Activated naive CD8-positive, alpha-beta T cell treated with anti-CD3 and anti-CD28 coated beads, Interleukin-2, amount 10 ng/mL, durations not matched to agents 7 days and 5 days (primary cell): ENCODE data around the gene EHBP1. TPM values are rescaled to one million over a fixed set of nuclear protein-coding genes. Genes with fewer than 3 reads are reported as not detected.

Experiments used
- ATAC-seq: fragments of 150-1000 bp; cut with Tn5 transposase; one replicate; pipeline ENCODE4 v1.10.0; 2021; ENCODE audit warnings: low read depth, moderate library complexity
- POLR2A ChIA-PET: fragments of 350-600 bp; sonication (Branson Sonifier 250); formaldehyde crosslinking; loops from one replicate; lab custom pipeline; 2021; ENCODE audit warnings: antibody characterized with exemption; lab: Charles Lee
- DNase-seq: peaks from one replicate; pipeline ENCODE4 v3.0.0; 2021
- H3K27ac Mint-ChIP-seq: one replicate; pipeline ENCODE4 v1.8.0; 2022; ENCODE audit warnings: mild to moderate bottlenecking, mixed read lengths
- H3K27me3 Mint-ChIP-seq: one replicate; pipeline ENCODE4 v1.8.0; 2022; ENCODE audit warnings: mild to moderate bottlenecking, moderate library complexity, mixed read lengths
- H3K36me3 Mint-ChIP-seq: one replicate; pipeline ENCODE4 v1.8.0; 2021; ENCODE audit warnings: mild to moderate bottlenecking, mixed read lengths
- H3K4me1 Mint-ChIP-seq: one replicate; pipeline ENCODE4 v1.8.0; 2021; ENCODE audit warnings: mixed read lengths
- H3K4me3 Mint-ChIP-seq: one replicate; pipeline ENCODE4 v1.8.0; 2022; ENCODE audit warnings: mild to moderate bottlenecking, moderate library complexity, mixed read lengths
- H3K9me3 Mint-ChIP-seq: one replicate; pipeline ENCODE4 v1.8.0; 2021; ENCODE audit warnings: mixed read lengths
- total RNA-seq, 2 experiments: library from RNA; stranded (reverse); gene quantifications; one replicate each; pipeline ENCODE4 v1.2.3, GENCODE V29; 2021

EHBP1 gene
- total RNA-seq, 2 experiments from 2014 or later = 25.2 to 27.2 TPM

GRCh38 chr2:62884086-62884485 is 178.6 kb downstream of the EHBP1 start:
- Mint-ChIP-seq H3K4me3 (no peak overlapping the region), H3K9me3 (peaks cover 3% of the 10 kb centered on the region)

GRCh38 chr2:62884514-62884913 is 179.0 kb downstream of the EHBP1 start:
- DNase-seq = no peak
- no peaks in the 10 kb centered on the region for H3K4me1 Mint-ChIP-seq
- H3K36me3 Mint-ChIP-seq = peaks cover 6% of the 10 kb centered on the region
- no peaks in the 10 kb centered on the region for H3K27me3 Mint-ChIP-seq
- ATAC-seq = no peak
- POLR2A ChIA-PET = no interaction called here
- no peak overlapping the region for H3K27ac Mint-ChIP-seq
- peaks cover 1% of the 10 kb centered on the region for H3K9me3 Mint-ChIP-seq
- H3K4me3 Mint-ChIP-seq = no peak overlapping the region

More at GRCh38 chr2:62884086-62884485, 178.6 kb downstream of the EHBP1 start:
- DNase-seq (no peak), ATAC-seq (no peak)
- Mint-ChIP-seq H3K4me1 (no peaks in the 10 kb centered on the region), H3K36me3 (peaks cover 7% of the 10 kb centered on the region), H3K27ac (no peak overlapping the region), H3K27me3 (no peaks in the 10 kb centered on the region)
- POLR2A ChIA-PET = no interaction called here

GRCh38 chr2:62894966-62895631 is 189.6 kb downstream of the EHBP1 start:
- no peak for ATAC-seq
- H3K36me3 Mint-ChIP-seq = no peaks in the 10 kb centered on the region
- DNase-seq = no peak
- no peak overlapping the region for H3K4me3 Mint-ChIP-seq
- no peaks in the 10 kb centered on the region for H3K9me3 Mint-ChIP-seq
- H3K27me3 Mint-ChIP-seq = no peaks in the 10 kb centered on the region
- POLR2A ChIA-PET = no interaction called here
- no peak overlapping the region for H3K27ac Mint-ChIP-seq
- no peaks in the 10 kb centered on the region for H3K4me1 Mint-ChIP-seq

- DNase-seq (no peak), ATAC-seq (no peak)
- H3K36me3 Mint-ChIP-seq = no peaks in the 10 kb centered on the region
- H3K9me3 Mint-ChIP-seq = no peaks in the 10 kb centered on the region
- H3K4me3 Mint-ChIP-seq = no peak overlapping the region
- H3K27me3 Mint-ChIP-seq = no peaks in the 10 kb centered on the region
- no peak overlapping the region for H3K27ac Mint-ChIP-seq
- POLR2A ChIA-PET = no interaction called here
- H3K4me1 Mint-ChIP-seq = no peaks in the 10 kb centered on the region
Observed at GRCh38 chr2:62895632-62896009, 190.1 kb downstream of the EHBP1 start.

- POLR2A ChIA-PET = no interaction called here
- H3K4me1 Mint-ChIP-seq = no peaks in the 10 kb centered on the region
- no peak overlapping the region for H3K27ac Mint-ChIP-seq
- no peak overlapping the region for H3K4me3 Mint-ChIP-seq
- DNase-seq = no peak
- ATAC-seq = no peak
- no peaks in the 10 kb centered on the region for H3K9me3 Mint-ChIP-seq
- H3K27me3 Mint-ChIP-seq = no peaks in the 10 kb centered on the region
- H3K36me3 Mint-ChIP-seq = no peaks in the 10 kb centered on the region
Observed at GRCh38 chr2:62897187-62897827, 191.8 kb downstream of the EHBP1 start.

GRCh38 chr2:62904344-62904743 is 198.8 kb downstream of the EHBP1 start:
- Mint-ChIP-seq H3K9me3 (no peaks in the 10 kb centered on the region), H3K27ac (no peak overlapping the region), H3K27me3 (no peaks in the 10 kb centered on the region), H3K4me1 (no peaks in the 10 kb centered on the region), H3K4me3 (no peak overlapping the region), H3K36me3 (no peaks in the 10 kb centered on the region)
- POLR2A ChIA-PET = no interaction called here
- DNase-seq (no peak), ATAC-seq (no peak)

- POLR2A ChIA-PET = no interaction called here
- no peaks in the 10 kb centered on the region for H3K36me3 Mint-ChIP-seq
- no peak overlapping the region for H3K4me3 Mint-ChIP-seq
- H3K9me3 Mint-ChIP-seq = no peaks in the 10 kb centered on the region
- H3K27ac Mint-ChIP-seq = no peak overlapping the region
- ATAC-seq (no peak), DNase-seq (no peak)
- no peaks in the 10 kb centered on the region for H3K27me3 Mint-ChIP-seq
- no peaks in the 10 kb centered on the region for H3K4me1 Mint-ChIP-seq
Observed at GRCh38 chr2:62908145-62908544, 202.6 kb downstream of the EHBP1 start.

GRCh38 chr2:62913311-62913710 is 207.8 kb downstream of the EHBP1 start:
- POLR2A ChIA-PET = no interaction called here
- no peak for ATAC-seq
- no peaks in the 10 kb centered on the region for H3K4me1 Mint-ChIP-seq
- no peaks in the 10 kb centered on the region for H3K9me3 Mint-ChIP-seq
- no peaks in the 10 kb centered on the region for H3K27me3 Mint-ChIP-seq
- DNase-seq = no peak
- no peak overlapping the region for H3K27ac Mint-ChIP-seq
- peaks cover 1% of the 10 kb centered on the region for H3K36me3 Mint-ChIP-seq
- H3K4me3 Mint-ChIP-seq = no peak overlapping the region

GRCh38 chr2:62919041-62919440 is 213.5 kb downstream of the EHBP1 start:
- ATAC-seq = no peak
- Mint-ChIP-seq H3K27ac (no peak overlapping the region), H3K27me3 (no peaks in the 10 kb centered on the region), H3K9me3 (peaks cover 10% of the 10 kb centered on the region), H3K4me3 (no peak overlapping the region), H3K36me3 (peaks cover 24% of the 10 kb centered on the region), H3K4me1 (no peaks in the 10 kb centered on the region)
- DNase-seq = no peak
- POLR2A ChIA-PET = no interaction called here

- no peak for DNase-seq
- no peak overlapping the region for H3K4me3 Mint-ChIP-seq
- ATAC-seq = no peak
- H3K27ac Mint-ChIP-seq = no peak overlapping the region
- no peaks in the 10 kb centered on the region for H3K27me3 Mint-ChIP-seq
- peaks cover 24% of the 10 kb centered on the region for H3K36me3 Mint-ChIP-seq
- no peaks in the 10 kb centered on the region for H3K4me1 Mint-ChIP-seq
- POLR2A ChIA-PET = no interaction called here
- peaks cover 14% of the 10 kb centered on the region for H3K9me3 Mint-ChIP-seq
Observed at GRCh38 chr2:62920070-62920469, 214.6 kb downstream of the EHBP1 start.

- ATAC-seq = no peak
- Mint-ChIP-seq H3K4me3 (no peak overlapping the region), H3K36me3 (peaks cover 23% of the 10 kb centered on the region)
Observed at GRCh38 chr2:62923242-62923641, 217.7 kb downstream of the EHBP1 start.

GRCh38 chr2:62923881-62924280 is 218.4 kb downstream of the EHBP1 start:
- Mint-ChIP-seq H3K4me1 (no peaks in the 10 kb centered on the region), H3K36me3 (peaks cover 23% of the 10 kb centered on the region)

More at GRCh38 chr2:62923242-62923641, 217.7 kb downstream of the EHBP1 start:
- H3K27me3 Mint-ChIP-seq = no peaks in the 10 kb centered on the region
- DNase-seq = no peak
- POLR2A ChIA-PET = no interaction called here
- H3K9me3 Mint-ChIP-seq = peaks cover 16% of the 10 kb centered on the region
- H3K4me1 Mint-ChIP-seq = no peaks in the 10 kb centered on the region
- no peak overlapping the region for H3K27ac Mint-ChIP-seq

GRCh38 chr2:62928015-62928414 is 222.5 kb downstream of the EHBP1 start:
- no peak overlapping the region for H3K27ac Mint-ChIP-seq
- POLR2A ChIA-PET = no interaction called here
- no peak for ATAC-seq

More at GRCh38 chr2:62923881-62924280, 218.4 kb downstream of the EHBP1 start:
- POLR2A ChIA-PET = no interaction called here
- Mint-ChIP-seq H3K4me3 (no peak overlapping the region), H3K27me3 (no peaks in the 10 kb centered on the region), H3K27ac (no peak overlapping the region), H3K9me3 (peaks cover 17% of the 10 kb centered on the region)
- ATAC-seq (no peak), DNase-seq (no peak)

GRCh38 chr2:62931536-62931935 is 226.0 kb downstream of the EHBP1 start:
- Mint-ChIP-seq H3K27me3 (no peaks in the 10 kb centered on the region), H3K27ac (no peak overlapping the region), H3K4me3 (no peak overlapping the region), H3K9me3 (peaks cover 1% of the 10 kb centered on the region), H3K4me1 (no peaks in the 10 kb centered on the region), H3K36me3 (no peaks in the 10 kb centered on the region)
- POLR2A ChIA-PET = no interaction called here
- ATAC-seq = no peak
- no peak for DNase-seq

More at GRCh38 chr2:62928015-62928414, 222.5 kb downstream of the EHBP1 start:
- peaks cover 11% of the 10 kb centered on the region for H3K9me3 Mint-ChIP-seq
- no peaks in the 10 kb centered on the region for H3K4me1 Mint-ChIP-seq
- H3K36me3 Mint-ChIP-seq = peaks cover 3% of the 10 kb centered on the region
- no peak for DNase-seq
- H3K27me3 Mint-ChIP-seq = no peaks in the 10 kb centered on the region
- H3K4me3 Mint-ChIP-seq = no peak overlapping the region
